ENCODE results near the gene MBP.

MBP gene

GRCh38 chr18:77151772-77152520 lies 19.4 kb upstream of the MBP start:
- peak in 2 of 42 donors; percentile 9 to 35 for DNase-seq
- intact Hi-C loops (cut with DNase I), result no loop called here

- intact Hi-C loops (cut with DNase I), result no loop called here
- peak in 1 of 42 donors; percentile 24 for DNase-seq
These were observed 18.6 kb upstream of the MBP start for GRCh38 chr18:77151033-77151771.

GRCh38 chr18:77150588-77150987 lies 18.0 kb upstream of the MBP start:
- intact Hi-C loops (cut with DNase I), result no loop called here
- peak in 1 of 42 donors; percentile 10 for DNase-seq

- intact Hi-C loops (cut with DNase I), result no loop called here
- DNase-seq, result peak in 2 of 42 donors; percentile 11 to 14
These were observed 15.7 kb upstream of the MBP start for GRCh38 chr18:77148289-77148688.

GRCh38 chr18:77147418-77147852 lies 14.9 kb upstream of the MBP start:
- peak in 2 of 42 donors; percentile 15 to 31 for DNase-seq
- intact Hi-C loops (cut with DNase I), result no loop called here

GRCh38 chr18:77146249-77147080 lies 13.9 kb upstream of the MBP start:
- intact Hi-C loops (cut with DNase I), result no loop called here
- peak in 1 of 42 donors; percentile 28 for DNase-seq

GRCh38 chr18:77145364-77145901 lies 12.8 kb upstream of the MBP start:
- peak in 1 of 42 donors; percentile 17 for DNase-seq

GRCh38 chr18:77144451-77145118 lies 12.0 kb upstream of the MBP start:
- intact Hi-C loops (cut with DNase I), result no loop called here
- no peak for DNase-seq

More at GRCh38 chr18:77145364-77145901, 12.8 kb upstream of the MBP start:
- intact Hi-C loops (cut with DNase I), result no loop called here

GRCh38 chr18:77144046-77144445 lies 11.5 kb upstream of the MBP start:
- DNase-seq, result no peak
- intact Hi-C loops (cut with DNase I), result no loop called here

GRCh38 chr18:77143196-77143595 lies 10.6 kb upstream of the MBP start:
- DNase-seq, result peak in 1 of 42 donors; percentile 18
- intact Hi-C loops (cut with DNase I), result no loop called here

- intact Hi-C loops (cut with DNase I), result no loop called here
- peak in 2 of 42 donors; percentile 25 to 29 for DNase-seq
These were observed 9.0 kb upstream of the MBP start for GRCh38 chr18:77141401-77142118.

GRCh38 chr18:77140439-77141109 lies 8.0 kb upstream of the MBP start:
- DNase-seq, result peak in 2 of 42 donors; percentile 22 to 33
- intact Hi-C loops (cut with DNase I), result no loop called here

- DNase-seq, result peak in 1 of 42 donors; percentile 9
- intact Hi-C loops (cut with DNase I), result no loop called here
These were observed 7.4 kb upstream of the MBP start for GRCh38 chr18:77140030-77140429.

- peak in 2 of 42 donors; percentile 13 to 36 for DNase-seq
- intact Hi-C loops (cut with DNase I), result no loop called here
These were observed 7.0 kb upstream of the MBP start for GRCh38 chr18:77139619-77140018.

GRCh38 chr18:77138270-77138669 lies 5.7 kb upstream of the MBP start:
- peak in 2 of 42 donors; percentile 32 to 40 for DNase-seq
- intact Hi-C loops (cut with DNase I), result no loop called here

GRCh38 chr18:77137851-77138250 lies 5.3 kb upstream of the MBP start:
- DNase-seq, result peak in 2 of 42 donors; percentile 19 to 28
- intact Hi-C loops (cut with DNase I), result no loop called here

Measured in head of caudate nucleus (tissue), 42 donors.